Esophagus muscularis mucosa (tissue), 4 donors: ENCODE data around the gene DEDD.
A peak's percentile ranks its signal among the peaks of the same experiment; 100 is the strongest.

Experiments used
- EP300 ChIP-seq: sonication (generic); formaldehyde crosslinking; IDR thresholded peaks from one replicate; pipeline ENCODE4 v1.6.1; 2017; ENCODE audit warnings: antibody characterized with exemption
- POLR2A ChIP-seq: fragments of 450-650 bp; IDR thresholded peaks from one replicate; pipeline ENCODE4 v1.6.1; 2017; ENCODE audit warnings: antibody characterized with exemption, moderate library complexity, mild to moderate bottlenecking, low read depth
- TF ChIP-seq, protein P1 (sequence below), 3 experiments: fragments of 200-600 bp in 2 of 3; fragments of 450-650 bp in 1 of 3; sonication (generic) in 2 of 3; IDR thresholded peaks; one replicate each; pipeline ENCODE4 v1.5.1; 2017 to 2019; ENCODE audit warnings: antibody characterized with exemption in 3 of 3, mild to moderate bottlenecking in 2 of 3, moderate library complexity in 1 of 3

DNA sequence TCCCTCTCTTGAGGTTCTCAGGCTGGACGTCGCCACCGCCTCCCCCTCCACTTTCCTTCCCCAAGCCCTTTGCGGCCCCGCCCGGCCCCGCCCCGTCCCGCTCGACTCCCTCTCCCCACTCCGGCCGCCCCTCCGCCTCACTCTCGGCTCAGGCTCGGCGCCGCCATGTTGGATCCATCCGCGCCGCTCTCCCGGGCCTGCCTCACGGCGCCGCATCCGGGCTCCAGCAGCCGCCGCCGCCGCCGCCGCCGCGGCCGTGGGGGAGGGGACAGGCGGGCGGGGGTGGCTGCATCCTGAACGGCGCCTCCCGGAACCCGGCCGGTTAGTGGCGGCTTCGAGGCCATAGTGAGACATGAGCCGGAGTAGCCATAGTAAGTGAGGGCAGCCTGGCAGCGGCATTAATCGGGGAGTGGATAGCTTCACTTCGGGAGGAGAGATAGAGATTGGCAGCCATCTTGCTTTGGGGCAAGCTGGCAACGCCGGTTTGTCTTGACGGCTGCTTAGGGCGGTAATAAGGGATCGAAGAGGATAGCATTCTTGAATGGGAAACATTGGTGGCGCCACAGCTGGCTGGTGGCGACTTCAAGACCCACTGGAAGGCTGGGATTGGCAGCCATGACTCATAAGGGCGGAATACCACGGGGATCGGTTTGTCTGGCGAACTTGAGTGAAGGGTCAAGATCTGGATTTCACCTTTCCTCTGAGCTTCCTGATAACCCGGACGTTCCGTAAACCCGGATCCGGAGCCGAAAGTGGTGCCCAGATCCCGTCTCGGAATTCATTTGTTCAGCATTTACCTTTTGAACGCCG is at the start of gene DEDD:
- TF ChIP-seq, protein P1, sequence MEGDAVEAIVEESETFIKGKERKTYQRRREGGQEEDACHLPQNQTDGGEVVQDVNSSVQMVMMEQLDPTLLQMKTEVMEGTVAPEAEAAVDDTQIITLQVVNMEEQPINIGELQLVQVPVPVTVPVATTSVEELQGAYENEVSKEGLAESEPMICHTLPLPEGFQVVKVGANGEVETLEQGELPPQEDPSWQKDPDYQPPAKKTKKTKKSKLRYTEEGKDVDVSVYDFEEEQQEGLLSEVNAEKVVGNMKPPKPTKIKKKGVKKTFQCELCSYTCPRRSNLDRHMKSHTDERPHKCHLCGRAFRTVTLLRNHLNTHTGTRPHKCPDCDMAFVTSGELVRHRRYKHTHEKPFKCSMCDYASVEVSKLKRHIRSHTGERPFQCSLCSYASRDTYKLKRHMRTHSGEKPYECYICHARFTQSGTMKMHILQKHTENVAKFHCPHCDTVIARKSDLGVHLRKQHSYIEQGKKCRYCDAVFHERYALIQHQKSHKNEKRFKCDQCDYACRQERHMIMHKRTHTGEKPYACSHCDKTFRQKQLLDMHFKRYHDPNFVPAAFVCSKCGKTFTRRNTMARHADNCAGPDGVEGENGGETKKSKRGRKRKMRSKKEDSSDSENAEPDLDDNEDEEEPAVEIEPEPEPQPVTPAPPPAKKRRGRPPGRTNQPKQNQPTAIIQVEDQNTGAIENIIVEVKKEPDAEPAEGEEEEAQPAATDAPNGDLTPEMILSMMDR (IDR thresholded peaks at IDR 0.05), result no peak
- TF ChIP-seq POLR2A (peak; percentile 41), EP300 (peak; percentile 69)
